CD1c-positive myeloid dendritic cell (primary cell): ENCODE results near the gene PROSER3.
"Not testable (repeated sequence)": the region's sequence is repeated elsewhere in the genome, so short reads cannot be mapped to it uniquely, and the experiment has no call there.

ENCODE experiments used
- DNase-seq: peaks from one replicate; pipeline ENCODE4 v3.0.0-alpha.2; 2016; ENCODE audit errors: extremely low spot score

PROSER3 gene

DNA sequence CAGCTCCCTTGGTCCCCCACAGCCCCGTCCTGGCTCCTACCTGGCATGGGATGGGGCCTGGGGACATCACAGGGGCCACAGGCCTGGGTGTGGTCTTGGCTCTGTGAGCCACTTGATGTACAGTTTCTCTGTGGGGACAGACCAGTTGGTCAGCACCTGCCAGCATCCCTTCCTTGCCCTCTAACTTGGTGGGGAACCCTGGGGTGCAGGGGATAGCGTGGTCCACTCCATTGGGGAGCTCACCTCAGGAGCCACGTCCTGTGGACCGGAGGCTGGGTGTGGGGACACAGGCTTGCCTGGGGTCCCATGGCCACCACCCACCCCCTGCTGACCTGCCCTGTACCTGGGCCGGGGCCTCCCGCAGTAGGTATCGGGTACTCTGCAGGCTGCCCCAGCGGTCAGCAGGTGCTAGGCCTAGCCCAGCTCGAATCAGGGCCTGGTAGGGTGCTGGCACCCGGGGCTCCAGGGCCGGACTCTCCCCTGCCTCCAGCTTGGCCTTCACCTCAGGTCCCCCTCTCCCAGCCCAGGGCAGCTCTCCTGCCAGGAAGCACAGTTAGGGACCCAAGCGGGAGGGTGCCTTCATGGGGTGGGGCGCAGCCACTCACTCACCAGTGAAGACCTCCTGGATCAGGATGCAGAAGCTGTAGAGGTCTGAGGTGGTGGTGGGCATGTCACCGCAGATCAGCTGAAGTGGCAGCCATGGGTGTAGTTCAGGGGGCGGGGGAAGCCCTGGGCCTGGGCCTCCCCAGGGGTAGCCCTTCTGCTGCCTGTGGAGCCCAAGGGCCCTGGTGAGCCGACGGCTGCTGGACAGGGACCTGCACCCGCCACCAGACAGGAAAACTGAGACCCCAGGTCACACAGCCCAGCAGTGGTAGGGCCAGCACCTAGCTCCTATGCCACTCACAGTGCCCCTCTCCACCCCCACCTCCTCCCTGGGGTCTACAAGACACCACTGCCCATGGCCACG is 32.3 kb downstream of the PROSER3 start:
- DNase-seq = no peak

DNA sequence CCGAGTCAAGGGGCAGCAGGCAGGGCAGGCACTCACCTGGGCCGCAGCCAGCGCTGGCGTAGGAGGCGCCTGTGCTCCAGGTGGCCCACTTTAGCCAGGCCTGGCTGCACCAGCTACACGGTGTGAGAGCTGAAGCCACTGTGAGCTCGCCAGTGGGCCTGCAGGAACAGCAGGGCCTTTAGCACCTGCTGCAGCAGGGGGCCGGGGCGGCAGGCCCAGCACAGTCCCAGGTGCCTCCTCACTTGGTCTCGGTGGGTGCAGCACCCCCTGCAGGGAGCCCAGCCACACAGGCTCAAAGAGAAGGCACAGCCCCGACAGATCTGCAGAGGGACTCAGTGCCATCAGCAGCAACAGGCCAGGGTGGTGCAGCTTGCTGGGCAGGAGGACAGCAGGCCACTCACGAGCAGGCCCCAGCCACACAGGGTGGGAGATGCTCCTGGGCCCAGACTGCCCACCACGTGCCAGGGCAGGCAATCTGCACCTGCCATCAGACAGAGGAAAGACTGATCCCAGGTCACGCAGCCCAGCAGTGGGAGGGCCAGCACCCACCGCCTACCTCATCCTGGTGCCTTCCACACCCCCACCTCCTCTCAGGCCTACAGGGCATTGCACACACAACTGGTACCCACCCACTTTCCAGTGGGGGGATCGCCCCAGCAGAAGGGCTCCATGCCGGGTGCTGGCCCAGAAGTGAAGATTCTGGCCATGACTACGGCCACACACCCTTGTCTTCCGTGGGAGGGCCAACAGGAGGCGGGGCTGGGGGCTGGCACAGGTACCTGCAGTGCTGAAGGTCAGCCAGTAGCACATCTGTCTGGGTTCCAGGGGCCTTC is 33.2 kb downstream of the PROSER3 start:
- DNase-seq = no peak

DNA sequence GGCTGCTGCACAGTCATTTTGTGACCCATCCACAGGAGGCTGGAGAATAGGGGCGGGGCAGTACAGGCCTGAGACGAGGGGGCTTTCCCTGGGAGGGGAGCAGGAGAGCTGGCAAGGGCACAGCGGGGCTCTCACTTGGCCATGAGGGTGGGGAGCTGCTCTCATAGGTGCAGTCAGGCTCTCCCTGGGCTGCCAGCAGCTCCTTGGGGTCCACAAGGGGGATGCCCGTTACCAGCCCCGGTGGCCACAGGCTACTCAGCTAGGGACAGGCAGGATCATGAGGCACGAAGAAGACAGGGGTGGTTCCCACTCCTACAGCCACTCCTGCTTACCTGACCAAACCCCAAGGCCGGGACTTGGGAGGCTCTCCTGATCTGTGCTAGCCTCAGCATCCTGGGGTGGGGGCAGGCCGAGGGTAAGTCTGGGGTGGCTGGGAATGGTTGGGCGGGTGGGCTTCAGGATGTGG is 33.9 kb downstream of the PROSER3 start:
- DNase-seq = no peak

DNA sequence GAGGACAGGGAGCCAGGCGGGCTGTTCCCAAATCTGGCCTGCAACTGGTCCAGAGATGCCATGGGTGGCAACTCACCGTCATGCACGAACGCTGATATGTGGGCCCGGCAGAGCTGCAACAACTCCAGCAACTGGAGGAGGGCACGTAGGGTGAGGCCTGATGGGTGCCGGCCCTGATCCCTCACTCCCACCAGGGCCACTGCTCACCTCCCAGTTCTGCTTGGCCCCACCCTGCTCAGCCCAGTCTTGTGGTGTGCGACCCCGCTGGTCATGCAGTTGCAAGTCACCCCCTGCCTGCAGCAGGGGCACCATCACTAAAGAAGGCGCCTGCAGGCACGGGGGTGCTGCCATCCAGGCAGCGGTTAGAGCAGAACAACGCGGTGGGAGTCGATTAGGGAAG is 34.3 kb downstream of the PROSER3 start:
- DNase-seq = no peak

DNA sequence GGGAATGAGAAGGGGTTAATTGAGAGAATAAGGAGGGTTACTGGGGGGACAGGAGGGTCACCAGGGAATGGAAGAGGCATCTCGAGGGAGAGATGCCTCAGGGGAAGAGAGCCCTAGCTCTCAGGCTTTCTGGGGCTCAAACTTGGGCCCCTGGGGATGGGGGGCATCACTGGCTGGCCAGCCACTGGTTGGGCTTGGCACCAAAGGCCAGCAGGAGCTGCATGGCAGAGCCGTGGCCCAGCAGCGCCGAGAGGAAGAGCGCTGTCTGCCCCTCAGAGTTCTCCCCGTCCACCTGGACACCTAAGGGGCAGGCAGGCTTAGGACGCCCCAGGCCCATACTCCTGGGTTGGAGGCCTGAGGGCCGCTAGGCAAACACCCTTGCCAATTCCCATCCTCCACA is 34.9 kb downstream of the PROSER3 start:
- no peak for DNase-seq

DNA sequence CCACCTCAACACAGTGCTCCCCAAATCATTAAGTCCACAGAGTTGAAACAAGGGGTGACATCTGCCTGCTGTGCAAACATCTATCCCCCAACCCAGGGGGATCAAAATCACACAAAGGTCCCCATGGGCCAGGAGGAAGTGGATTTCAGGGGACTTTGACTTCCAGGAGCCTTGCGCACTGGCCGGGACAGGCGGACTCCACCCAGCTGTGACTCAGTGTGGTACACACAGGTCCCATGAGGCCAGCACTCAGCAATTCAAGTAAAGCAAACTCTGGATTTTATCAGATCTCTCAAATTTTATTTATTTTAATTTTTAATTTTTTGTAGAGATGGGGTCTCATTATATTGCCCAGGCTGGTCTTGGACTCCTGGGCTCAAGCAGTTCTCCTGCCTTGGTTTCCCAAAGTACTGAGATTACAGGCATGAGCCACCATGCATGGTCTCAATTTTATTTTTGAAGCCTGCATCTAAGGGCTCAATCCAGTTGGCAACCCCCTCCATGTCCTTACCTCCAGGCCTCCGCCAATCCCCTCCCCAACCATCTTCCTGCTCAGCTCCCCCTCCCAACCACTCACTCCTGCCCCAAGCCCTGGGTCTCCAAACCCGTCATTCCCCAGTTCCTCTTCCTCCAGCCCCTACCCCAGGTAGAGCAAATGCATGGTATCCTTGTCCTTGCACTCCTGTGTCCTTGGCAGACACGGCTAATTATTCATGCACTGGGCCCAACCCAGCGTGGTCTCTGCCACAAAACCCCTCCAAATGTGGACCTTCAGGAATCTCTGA is 35.6 kb downstream of the PROSER3 start:
- DNase-seq = no peak

DNA sequence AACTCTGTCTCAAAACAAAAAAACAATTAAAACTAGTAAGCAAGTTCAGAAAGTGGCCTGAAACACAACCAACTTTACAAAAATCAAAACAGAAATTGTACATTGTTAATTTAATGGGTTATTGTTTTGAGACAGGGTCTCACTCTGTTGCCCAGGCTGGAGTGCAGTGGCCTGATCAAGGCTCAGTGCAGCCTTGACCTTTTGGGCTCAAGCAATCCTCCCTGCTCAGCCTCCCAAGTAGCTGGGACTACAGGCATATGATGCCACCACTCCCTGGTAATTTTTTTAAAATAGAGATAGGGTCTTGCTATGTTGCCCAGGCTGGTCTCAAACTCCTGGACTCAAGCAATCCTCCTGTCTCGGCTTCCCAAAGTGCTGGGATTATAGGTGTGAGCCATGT is 37.6 kb downstream of the PROSER3 start:
- DNase-seq = not testable (repeated sequence)

DNA sequence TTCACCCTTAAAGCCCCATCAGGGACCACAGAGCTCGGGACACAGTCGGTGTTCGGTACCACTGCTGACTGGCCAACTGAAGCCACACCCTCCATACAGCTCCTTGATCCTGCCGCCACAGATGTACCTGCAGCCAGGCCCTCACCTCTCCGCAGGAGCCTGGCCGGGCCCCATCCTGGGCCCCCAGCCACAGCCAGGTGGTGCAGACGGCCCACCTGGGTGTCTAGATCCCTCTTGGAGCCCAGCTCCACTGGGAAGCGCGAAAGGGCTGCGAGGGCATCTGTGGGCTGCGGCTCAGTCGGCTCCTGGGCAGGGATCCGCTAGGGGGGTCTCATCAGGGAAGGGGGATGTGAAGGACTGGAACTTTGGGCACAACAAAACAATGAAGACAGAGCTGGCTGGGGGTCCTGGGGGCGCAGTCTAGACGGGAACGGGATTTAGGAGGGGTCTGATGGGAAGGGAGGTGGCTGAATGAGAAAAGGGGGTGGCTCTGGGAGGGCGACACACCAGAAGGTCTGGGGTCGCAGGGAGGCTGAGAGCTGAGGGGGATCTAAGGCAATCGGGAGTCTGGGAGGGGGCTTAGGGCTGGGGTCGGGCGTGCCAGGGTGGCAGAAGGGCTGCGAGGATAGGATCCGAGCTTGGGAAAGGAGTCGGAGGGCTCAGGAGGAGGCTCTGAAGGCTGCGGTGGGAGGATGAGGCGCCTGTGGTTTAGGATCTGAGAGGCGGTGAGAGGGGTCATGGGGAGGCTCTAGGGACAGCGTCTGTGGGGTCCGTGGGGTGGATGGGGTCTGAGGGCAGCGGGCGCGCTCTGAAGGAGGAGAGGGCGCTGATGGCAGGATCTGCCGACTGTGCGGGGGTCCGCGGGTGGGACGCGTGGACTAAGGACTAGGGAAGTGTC is 38.9 kb downstream of the PROSER3 start:
- no peak for DNase-seq

DNA sequence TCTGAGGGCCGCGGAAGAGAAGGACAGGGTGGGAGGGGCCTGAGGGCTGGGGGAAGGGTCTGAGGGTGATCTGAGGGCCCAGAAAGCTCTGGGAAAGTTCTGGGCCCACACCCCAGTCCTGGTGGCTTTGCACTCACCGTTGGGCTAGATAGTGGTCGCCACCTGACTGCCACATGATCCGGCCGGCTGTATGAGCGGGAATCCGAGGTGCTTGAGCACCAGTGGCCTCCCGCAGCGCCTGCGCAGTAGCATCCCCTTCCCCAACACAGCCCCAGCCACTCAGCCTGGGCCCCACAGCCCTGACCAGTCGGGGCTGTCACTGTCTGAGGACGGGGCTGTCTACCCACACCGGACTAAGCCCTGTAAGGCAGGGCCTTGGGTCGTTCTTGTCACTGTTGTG is 39.7 kb downstream of the PROSER3 start:
- no peak for DNase-seq

DNA sequence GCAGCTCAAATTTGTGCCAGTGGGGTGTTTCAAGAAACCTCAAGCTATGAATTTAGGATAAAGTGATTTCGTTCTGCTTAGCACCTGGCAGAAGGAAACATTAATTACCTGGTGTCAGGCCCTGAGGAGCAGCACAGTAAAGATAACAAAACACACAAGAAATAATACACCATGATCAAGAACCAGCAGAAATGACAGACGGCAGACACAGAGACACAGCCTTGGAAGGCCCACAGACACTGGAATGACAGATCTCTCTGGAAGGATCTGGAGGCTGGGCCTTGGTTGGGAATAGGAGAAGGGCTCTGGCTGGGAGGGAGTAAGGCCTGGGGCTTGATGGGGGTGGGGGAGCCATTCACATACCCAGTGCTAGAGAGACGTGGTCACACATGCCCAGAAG is 43.9 kb downstream of the PROSER3 start:
- no peak for DNase-seq

DNA sequence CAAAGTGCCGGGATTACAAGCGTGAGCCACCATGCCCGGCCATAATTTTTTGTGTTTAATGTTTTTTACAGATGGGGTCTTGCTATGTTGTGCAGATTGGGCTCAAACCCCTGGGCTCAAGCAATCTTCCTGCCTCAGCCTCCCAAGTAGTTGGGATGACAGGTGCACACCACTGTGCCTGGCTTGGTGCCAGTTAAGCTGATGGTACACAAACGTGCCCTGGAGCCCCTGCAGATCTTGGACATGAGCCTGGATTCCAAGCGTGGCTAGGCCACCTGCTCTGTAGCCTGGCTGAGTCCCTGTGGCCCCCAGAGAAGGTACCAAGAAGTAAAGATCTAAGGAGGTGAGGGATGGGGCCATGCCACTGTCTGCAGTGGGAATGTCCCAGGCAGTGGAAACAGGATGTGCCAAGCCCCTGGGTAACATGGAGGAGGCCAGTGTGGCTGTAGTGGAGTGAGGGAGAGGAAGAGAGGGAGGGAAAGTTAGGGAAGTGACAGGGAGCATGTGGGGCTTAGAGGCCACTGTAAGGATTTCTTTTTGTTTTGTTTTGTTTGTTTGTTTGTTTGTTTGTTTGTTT is 47.6 kb downstream of the PROSER3 start:
- no peak for DNase-seq

DNA sequence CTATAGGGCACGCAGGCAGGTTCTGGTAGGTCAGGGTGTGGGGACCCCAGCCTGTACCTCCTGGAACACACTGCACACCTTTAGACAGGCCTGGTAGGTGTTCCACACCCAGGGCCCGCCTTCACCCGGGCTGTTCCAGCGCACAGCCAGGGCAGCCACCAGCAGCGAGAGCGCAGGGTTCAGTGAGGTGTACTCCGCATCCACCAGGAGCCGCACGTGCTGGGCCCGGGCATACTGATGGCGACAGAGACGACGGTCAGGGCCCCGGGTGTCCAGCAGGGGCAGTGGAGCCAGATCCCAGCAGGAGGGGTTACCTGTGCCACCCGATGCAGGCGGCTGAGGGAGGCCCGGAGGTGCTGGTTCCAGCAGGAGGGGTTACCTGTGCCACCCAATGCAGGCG is 48.6 kb downstream of the PROSER3 start:
- no peak for DNase-seq

DNA sequence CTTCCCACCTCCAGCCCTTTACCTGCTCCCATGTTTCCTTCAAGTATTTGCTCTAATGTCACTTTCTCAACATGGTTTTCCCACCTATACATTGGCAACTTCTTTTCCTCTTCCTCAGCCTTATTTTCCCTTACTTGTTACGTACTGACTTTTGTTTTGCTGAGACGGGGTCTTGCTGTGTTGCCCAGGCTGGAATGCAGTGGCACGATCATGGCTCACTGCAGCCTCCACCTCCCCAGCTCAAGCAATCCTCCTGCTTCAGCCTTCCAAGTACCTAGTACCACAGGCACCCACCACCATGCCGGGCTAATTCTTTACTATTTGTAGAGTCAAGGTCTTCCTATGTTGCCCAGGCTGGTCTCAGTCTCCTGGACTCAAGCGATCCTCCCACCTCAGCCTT is 49.7 kb downstream of the PROSER3 start:
- no peak for DNase-seq

DNA sequence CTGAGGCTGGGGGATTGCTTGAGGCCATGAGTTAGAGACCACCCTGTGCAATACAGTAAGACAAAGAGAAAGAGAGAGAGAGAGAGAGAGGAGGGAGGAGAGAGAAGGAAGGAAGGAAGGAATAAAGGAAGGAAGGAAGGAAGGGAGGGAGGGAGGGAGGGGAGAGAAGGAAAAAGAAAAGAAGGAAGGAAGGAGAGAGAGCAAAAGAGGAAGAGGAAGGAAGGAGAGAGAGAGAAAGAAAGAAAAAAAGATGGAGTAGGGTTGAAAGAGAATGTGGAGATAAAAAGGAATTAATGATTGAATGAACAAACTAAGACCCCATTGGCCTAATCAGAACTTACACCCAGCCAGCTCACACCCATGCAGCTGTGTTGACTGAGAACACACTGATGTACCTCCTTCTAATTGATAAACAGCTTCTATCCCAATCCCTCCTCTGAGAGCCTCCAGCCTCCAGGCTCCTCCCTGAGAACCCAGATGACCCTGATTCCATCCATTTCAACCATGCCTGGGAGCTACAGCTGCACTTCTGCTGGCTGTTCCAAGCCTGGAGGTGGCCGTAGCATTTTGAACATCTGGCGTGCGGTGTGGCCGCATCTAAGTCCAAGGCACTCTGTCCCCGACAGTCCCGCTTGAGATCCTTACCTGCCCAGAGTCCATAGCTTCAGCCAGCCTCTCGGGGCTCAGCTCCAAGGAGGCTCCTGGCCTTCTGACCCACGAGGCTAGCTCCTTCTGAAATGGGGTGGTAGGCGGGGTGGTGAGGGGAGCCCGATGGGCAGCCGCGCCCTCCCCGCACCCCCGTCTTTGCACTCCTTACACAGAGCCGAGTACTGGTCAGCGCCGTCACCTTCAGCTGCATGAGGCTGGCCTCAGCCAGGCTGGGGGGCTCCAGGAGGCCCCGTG is 53.6 kb downstream of the PROSER3 start:
- DNase-seq = no peak

DNA sequence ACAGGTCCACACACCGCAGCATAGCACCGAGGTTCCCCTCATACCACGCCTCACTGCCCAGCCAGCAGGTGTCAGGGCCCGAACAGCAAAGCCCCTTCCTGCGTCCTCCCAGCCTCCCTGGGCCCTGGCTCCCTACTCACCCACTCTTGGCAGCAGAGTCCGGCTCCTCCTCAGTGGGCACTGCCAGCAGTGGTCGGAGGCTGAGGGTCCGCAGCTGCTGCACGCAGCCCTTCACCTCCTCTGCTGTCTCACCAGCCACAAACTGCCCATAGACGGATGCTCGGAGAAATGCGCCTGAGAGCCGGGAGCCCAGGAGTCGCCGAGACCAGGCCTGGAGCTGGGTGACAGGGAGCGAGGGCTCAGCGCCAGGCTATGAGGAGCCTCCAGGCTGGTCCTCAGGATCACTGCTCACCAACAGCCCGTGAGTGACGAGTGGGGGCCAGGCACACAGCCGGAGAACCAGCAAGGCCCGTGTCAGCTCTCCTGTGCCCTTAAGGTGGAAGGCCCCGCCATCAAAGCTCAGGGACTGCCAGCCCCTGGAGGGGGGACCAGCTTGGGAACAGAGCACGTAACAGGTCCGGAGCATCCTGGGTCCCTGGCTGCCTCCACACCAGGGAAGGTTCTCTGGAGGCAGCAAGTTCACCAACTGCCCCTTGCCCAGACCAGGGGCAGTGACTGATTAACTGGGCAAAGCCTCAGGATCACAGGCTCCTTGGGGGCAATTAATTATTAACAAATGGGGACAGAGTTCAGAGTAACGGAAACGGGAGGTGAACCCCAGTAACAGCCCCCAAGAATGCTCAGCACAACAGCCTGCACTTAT is 54.5 kb downstream of the PROSER3 start, which contains the start of gene PRODH2:
Gene PRODH2 (minus strand): TSS at position 626 of the 823 bp plus-strand sequence. CDS start 40 bp downstream, at position 586.
- no peak for DNase-seq

DNA sequence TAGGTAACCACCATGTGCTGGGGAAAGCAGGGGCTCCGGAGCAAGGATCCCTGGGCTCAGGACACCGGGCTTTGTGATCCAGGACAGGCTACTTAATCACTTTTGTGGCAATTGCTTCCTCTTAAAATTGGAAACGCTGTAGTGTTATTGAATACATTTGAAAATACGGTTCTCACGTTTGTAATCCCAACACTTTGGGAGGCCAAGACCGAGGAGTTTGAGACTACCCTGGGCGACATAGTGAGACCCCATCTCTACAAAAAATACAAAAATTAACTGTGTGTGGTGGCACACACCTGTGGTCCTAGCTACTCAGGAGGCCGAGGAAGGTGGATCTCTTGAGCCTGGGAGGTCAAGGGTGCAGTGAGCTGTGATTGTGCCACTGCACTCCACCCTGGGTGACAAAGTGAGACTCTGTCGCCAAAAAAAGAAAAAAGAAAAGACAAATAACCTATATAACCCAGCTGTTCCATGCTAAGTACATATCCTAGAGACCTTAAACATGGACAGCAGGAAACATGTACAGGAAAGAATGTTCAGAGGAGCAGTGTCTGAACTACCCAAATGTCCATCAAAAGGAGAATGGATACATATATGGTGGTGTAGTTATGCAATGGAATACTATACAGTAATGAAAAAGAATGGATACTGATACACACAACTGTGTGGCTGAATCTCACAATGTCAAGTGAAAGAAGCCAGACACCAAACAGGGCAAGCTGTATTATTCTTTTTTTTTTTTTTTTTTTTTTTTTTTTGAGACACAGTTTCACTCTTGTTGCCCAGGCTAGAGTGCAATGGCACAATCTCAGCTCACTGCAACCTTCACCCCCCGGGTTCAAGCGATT is 55.3 kb downstream of the PROSER3 start:
- no peak for DNase-seq

DNA sequence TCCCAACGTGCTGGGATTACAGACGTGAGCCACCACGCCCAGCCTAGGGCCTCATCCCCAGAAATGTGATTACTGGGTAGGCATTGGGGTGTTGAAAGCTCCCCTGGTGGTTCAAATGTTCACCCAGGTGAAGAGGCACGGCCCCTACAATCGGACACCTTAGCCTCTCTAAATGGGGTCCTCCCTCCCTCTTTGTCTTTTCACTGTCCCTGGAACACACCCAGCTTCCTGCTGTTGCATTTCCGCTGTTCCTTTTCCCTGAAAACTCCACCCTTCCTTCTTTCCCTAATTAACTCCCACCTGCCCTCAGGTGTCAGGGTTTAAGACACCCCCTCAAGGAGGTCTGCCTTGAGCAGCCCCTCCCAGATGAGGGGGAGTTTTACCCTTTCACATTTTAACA is 58.3 kb downstream of the PROSER3 start:
- DNase-seq = no peak
